Measurements from ENCODE around the gene TXNRD2.

TXNRD2 gene

DNA sequence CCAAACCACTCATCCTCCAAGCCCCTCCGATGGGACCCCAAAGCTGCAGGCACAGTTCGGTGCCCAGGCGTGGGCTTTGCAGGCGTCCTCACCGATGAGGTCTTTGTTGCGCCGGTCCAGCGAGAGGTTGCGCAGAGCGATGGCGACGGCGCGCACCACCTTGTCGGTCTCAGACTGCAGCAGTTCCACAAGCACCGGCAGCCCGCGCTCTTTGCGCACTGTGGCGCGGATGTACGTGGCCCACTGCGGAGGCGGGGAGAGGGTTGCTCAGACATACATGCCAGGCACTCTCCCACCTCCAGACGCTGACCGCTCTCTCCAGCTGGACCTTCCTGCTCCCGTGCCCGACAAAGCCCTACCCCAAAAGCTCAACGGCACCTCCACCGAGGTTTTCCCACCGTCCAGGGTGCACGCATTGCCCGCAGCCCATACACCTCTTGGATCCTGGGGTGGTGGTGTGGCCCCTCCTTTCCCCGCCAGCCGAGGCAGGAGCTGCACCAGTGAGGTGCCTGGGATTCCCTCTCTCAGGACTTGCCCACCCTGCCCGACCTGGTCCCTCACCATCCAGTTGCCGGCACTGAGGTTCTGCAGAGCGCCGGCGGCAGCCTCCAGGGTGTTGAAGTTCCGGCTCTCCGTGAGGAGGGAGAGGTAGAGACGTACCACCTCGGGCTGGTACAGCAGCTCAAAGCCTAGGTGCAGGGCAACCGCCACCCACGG is 32.1 kb upstream of the TXNRD2 start:
- no peaks in the 10 kb centered on the region for H3K9me3 Mint-ChIP-seq
- ATAC-seq (no peak), DNase-seq (no peak)
- H3K36me3 Mint-ChIP-seq (ENCODE audit: low read depth): no peaks in the 10 kb centered on the region
- H3K4me1 Mint-ChIP-seq: peaks cover 13% of the 10 kb centered on the region
- H3K27ac Mint-ChIP-seq: no peak overlapping the region
- H3K27me3 Mint-ChIP-seq: no peaks in the 10 kb centered on the region
- no peak overlapping the region for H3K4me3 Mint-ChIP-seq

DNA sequence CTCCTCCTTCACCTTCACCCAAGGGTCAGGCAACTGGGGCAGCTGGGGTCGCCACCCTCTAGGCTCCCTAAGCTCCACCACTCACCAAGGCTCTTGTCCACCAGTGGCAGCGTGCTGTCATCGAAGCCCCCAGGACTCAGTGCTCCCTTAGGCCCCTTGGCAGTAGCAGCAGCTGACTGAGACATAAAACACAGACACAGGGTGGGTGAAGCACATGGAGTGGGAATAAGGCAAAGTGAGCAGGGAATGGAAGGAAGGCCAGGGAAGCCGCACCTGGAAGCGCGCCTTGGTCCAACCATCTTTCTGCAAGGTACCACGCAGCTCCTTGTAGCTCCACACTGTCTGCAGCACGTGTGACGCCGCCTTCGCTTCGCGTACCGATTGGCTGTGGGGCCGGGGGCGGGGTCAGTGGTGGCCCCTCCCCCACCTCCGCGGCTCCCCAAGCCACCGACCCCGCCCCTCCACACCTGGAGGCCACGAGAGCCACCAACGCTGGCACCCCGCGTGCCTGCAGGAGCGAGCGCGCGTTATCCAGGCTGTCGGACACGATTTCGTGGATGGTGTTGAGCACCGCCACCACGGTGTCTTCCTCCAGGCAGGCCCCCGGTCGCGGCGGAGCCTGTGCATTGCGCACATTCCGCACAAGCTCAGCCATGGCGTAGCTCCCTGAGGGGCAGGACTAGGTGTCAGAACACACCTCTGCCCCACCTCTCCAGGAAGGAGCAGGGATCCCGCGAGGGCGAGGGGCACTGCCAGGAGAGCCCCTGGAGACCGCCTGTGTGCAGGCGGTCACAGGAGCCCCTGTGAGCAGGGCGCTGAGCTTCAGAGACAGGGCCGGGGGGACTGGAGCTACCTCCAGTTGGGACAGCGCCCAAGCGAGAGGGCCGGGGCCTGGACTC is 31.3 kb upstream of the TXNRD2 start:
- ATAC-seq: no peak
- H3K27me3 Mint-ChIP-seq: no peaks in the 10 kb centered on the region

GRCh38 chr22:19972251-19972650 is 30.6 kb upstream of the TXNRD2 start:
- DNase-seq: no peak
- Mint-ChIP-seq H3K4me3 (no peak overlapping the region), H3K9me3 (no peaks in the 10 kb centered on the region), H3K4me1 (peaks cover 13% of the 10 kb centered on the region), H3K27ac (no peak overlapping the region), H3K36me3 (ENCODE audit: low read depth) (peaks cover 3% of the 10 kb centered on the region), H3K27me3 (no peaks in the 10 kb centered on the region)
- no peak for ATAC-seq

More for the DNA sequence above, 31.3 kb upstream of the TXNRD2 start:
- no peak overlapping the region for H3K4me3 Mint-ChIP-seq
- no peaks in the 10 kb centered on the region for H3K36me3 Mint-ChIP-seq (ENCODE audit: low read depth)
- no peak overlapping the region for H3K27ac Mint-ChIP-seq
- H3K9me3 Mint-ChIP-seq: no peaks in the 10 kb centered on the region
- peaks cover 13% of the 10 kb centered on the region for H3K4me1 Mint-ChIP-seq
- no peak for DNase-seq

- DNase-seq (no peak), ATAC-seq (peak; percentile 3)
- H3K27me3 Mint-ChIP-seq: no peaks in the 10 kb centered on the region
- H3K9me3 Mint-ChIP-seq: no peaks in the 10 kb centered on the region
- peaks cover 13% of the 10 kb centered on the region for H3K4me1 Mint-ChIP-seq
- no peak overlapping the region for H3K27ac Mint-ChIP-seq
- no peak overlapping the region for H3K4me3 Mint-ChIP-seq
- peaks cover 6% of the 10 kb centered on the region for H3K36me3 Mint-ChIP-seq (ENCODE audit: low read depth)
Measured at GRCh38 chr22:19971276-19972124, 29.9 kb upstream of the TXNRD2 start.

GRCh38 chr22:19970479-19971275 is 29.1 kb upstream of the TXNRD2 start:
- Mint-ChIP-seq H3K9me3 (no peaks in the 10 kb centered on the region), H3K36me3 (ENCODE audit: low read depth) (peaks cover 6% of the 10 kb centered on the region), H3K27me3 (no peaks in the 10 kb centered on the region), H3K4me1 (peaks cover 13% of the 10 kb centered on the region), H3K27ac (no peak overlapping the region), H3K4me3 (no peak overlapping the region)
- DNase-seq (peak; percentile 83), ATAC-seq (peak; percentile 64)

DNA sequence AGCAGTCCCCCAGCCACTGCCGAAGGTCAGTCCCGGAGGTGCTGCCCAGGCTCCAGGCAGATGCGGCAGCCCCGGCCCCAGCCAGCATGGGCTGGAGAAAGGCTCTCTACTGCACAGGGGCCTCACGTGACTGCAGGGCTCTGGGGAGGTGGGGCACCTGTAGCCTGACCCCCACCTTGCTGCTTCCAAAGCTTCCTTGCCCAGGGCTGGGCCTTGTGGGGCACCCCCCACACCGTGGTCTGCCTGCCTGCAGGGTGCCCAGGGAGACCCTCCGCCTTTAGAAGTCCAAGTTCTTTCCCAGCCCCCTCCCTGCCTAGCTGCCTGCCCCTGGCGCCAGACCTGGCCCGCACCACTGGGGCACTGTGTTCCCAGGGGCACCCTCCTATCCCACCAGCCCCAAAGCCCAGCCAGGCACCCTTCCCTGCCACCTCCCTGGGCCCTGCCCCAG is 28.4 kb upstream of the TXNRD2 start:
- no peak overlapping the region for H3K27ac Mint-ChIP-seq
- ATAC-seq: no peak
- H3K36me3 Mint-ChIP-seq (ENCODE audit: low read depth): peaks cover 6% of the 10 kb centered on the region
- no peaks in the 10 kb centered on the region for H3K27me3 Mint-ChIP-seq
- no peak overlapping the region for H3K4me3 Mint-ChIP-seq
- H3K4me1 Mint-ChIP-seq: peaks cover 8% of the 10 kb centered on the region
- H3K9me3 Mint-ChIP-seq: no peaks in the 10 kb centered on the region
- no peak for DNase-seq

GRCh38 chr22:19969141-19969928 is 27.7 kb upstream of the TXNRD2 start:
- Mint-ChIP-seq H3K4me1 (peaks cover 5% of the 10 kb centered on the region), H3K27me3 (no peaks in the 10 kb centered on the region), H3K36me3 (ENCODE audit: low read depth) (peaks cover 10% of the 10 kb centered on the region), H3K4me3 (no peak overlapping the region), H3K9me3 (no peaks in the 10 kb centered on the region), H3K27ac (no peak overlapping the region)
- DNase-seq (no peak), ATAC-seq (no peak)

- Mint-ChIP-seq H3K36me3 (ENCODE audit: low read depth) (peaks cover 10% of the 10 kb centered on the region), H3K4me3 (no peak overlapping the region), H3K27me3 (no peaks in the 10 kb centered on the region), H3K4me1 (peaks cover 5% of the 10 kb centered on the region), H3K27ac (no peak overlapping the region), H3K9me3 (no peaks in the 10 kb centered on the region)
- no peak for DNase-seq
- ATAC-seq: no peak
Measured at GRCh38 chr22:19968450-19968891, 26.9 kb upstream of the TXNRD2 start.

GRCh38 chr22:19967850-19968449 is 26.3 kb upstream of the TXNRD2 start:
- ATAC-seq: no peak
- Mint-ChIP-seq H3K4me3 (no peak overlapping the region), H3K36me3 (ENCODE audit: low read depth) (peaks cover 10% of the 10 kb centered on the region), H3K27me3 (no peaks in the 10 kb centered on the region), H3K9me3 (no peaks in the 10 kb centered on the region), H3K27ac (no peak overlapping the region), H3K4me1 (peaks cover 8% of the 10 kb centered on the region)
- DNase-seq: no peak

DNA sequence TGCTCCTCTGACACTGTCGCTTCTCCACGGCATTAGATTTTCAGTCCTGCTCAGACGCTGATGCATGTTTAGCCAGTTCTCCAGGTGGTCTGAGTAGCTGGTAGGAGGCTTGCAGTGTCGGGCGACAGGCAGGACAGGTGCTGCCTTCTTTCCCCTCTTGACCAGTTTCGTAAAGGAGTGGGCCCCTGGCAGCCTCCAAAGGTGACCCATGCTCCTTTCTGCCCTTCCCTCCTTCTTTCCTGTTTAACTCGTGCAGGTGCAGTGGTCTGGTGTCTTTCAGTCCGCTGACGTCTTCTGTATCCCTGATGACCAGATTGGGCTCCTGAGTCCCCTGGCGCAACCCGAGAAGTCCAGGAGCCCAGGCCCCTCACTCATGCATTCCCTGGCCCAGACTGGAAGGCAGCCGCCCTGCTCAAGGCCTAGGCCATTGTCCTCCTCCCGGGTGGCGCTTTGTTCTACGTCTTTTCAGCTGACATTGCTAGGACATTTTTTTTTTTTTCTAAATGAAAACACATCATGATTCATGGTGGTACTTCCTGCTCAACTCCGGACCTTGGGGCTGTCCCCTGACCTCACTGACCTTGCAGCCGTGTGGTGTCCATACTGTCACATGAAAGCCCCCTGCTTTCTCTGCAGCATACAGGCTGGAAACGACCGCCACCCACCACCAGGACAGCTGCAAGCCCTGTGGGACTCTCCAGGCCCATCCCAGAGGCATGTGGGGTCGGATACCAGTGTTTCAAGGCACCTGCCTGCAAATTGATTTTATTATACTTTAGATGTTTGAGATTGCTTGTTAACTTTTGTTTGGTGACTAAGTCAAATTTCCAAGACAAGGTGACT is 25.5 kb upstream of the TXNRD2 start:
- Mint-ChIP-seq H3K27me3 (no peaks in the 10 kb centered on the region), H3K4me3 (no peak overlapping the region), H3K9me3 (no peaks in the 10 kb centered on the region), H3K27ac (no peak overlapping the region), H3K4me1 (peaks cover 10% of the 10 kb centered on the region), H3K36me3 (ENCODE audit: low read depth) (peaks cover 10% of the 10 kb centered on the region)
- no peak for ATAC-seq
- DNase-seq: no peak

- no peak overlapping the region for H3K4me3 Mint-ChIP-seq
- no peak for ATAC-seq
- H3K27ac Mint-ChIP-seq: no peak overlapping the region
- no peaks in the 10 kb centered on the region for H3K9me3 Mint-ChIP-seq
- peaks cover 10% of the 10 kb centered on the region for H3K36me3 Mint-ChIP-seq (ENCODE audit: low read depth)
- H3K27me3 Mint-ChIP-seq: no peaks in the 10 kb centered on the region
- H3K4me1 Mint-ChIP-seq: peaks cover 10% of the 10 kb centered on the region
- no peak for DNase-seq
Measured at GRCh38 chr22:19965771-19966709, 24.4 kb upstream of the TXNRD2 start.

Measured in activated naive CD8-positive, alpha-beta T cell treated with anti-CD3 and anti-CD28 coated beads, Interleukin-2, amount 50 U/mL, for 24 hours (primary cell).